WTC11 (cell line): ENCODE data around the gene NAALAD2. TPM values are rescaled to one million over a fixed set of nuclear protein-coding genes. Genes with fewer than 3 reads are reported as not detected.

Source experiments
- ATAC-seq: fragments of 200-7000 bp; cut with Tn5 transposase; 2 replicates; pipeline ENCODE4 v1.10.0; 2021; ENCODE audit warnings: mild to moderate bottlenecking, moderate library complexity
- CTCF ChIA-PET: fragments of 300-600 bp; sonication (Branson Sonifier 250); formaldehyde crosslinking; loops from one replicate; lab custom pipeline; 2021; ENCODE audit warnings: antibody characterized with exemption; lab: Charles Lee
- POLR2A ChIA-PET: fragments of 350-600 bp; sonication (Branson Sonifier 250); formaldehyde crosslinking; loops from one replicate; lab custom pipeline; 2021; ENCODE audit warnings: antibody characterized with exemption; lab: Charles Lee
- DNase-seq: peaks from one replicate; pipeline ENCODE4 v3.0.0; 2021; ENCODE audit warnings: low spot score
- H3K27ac Mint-ChIP-seq: 2 replicates; pipeline ENCODE4 v1.8.0; 2021; ENCODE audit warnings: mixed read lengths
- H3K27me3 Mint-ChIP-seq: 2 replicates; pipeline ENCODE4 v1.8.0; 2021; ENCODE audit warnings: low read depth, mild to moderate bottlenecking, moderate library complexity, mixed read lengths
- H3K36me3 Mint-ChIP-seq: 2 replicates; pipeline ENCODE4 v1.8.0; 2021; ENCODE audit warnings: mixed read lengths
- H3K4me1 Mint-ChIP-seq: 2 replicates; pipeline ENCODE4 v1.8.0; 2022; ENCODE audit warnings: mixed read lengths
- H3K4me3 Mint-ChIP-seq: 2 replicates; pipeline ENCODE4 v1.8.0; 2021; ENCODE audit warnings: mild to moderate bottlenecking, moderate library complexity, mixed read lengths
- H3K9me3 Mint-ChIP-seq: 2 replicates; pipeline ENCODE4 v1.8.0; 2021; ENCODE audit warnings: mixed read lengths
- ARID4B ChIP-seq: sonication (generic); formaldehyde crosslinking; IDR thresholded peaks from 2 replicates; pipeline ENCODE4 v1.8.0; 2023; ENCODE audit warnings: missing genetic modification reagents, mild to moderate bottlenecking, borderline replicate concordance
- ATF2 ChIP-seq: sonication (generic); formaldehyde crosslinking; IDR thresholded peaks from 2 replicates; pipeline ENCODE4 v1.8.1; 2022; ENCODE audit warnings: low read depth, missing genetic modification reagents, borderline replicate concordance
- CREB1 ChIP-seq: sonication (generic); formaldehyde crosslinking; IDR thresholded peaks from 2 replicates; pipeline ENCODE4 v1.8.0; 2023; ENCODE audit warnings: mild to moderate bottlenecking, missing genetic modification reagents
- CREM ChIP-seq: sonication (generic); formaldehyde crosslinking; IDR thresholded peaks from 2 replicates; pipeline ENCODE4 v1.8.1; 2022; ENCODE audit warnings: mild to moderate bottlenecking, missing genetic modification reagents, moderate library complexity
- ELF4 ChIP-seq: sonication (generic); formaldehyde crosslinking; IDR thresholded peaks from 2 replicates; pipeline ENCODE4 v1.8.1; 2022; ENCODE audit warnings: low read depth, mild to moderate bottlenecking, moderate library complexity, missing genetic modification reagents
- ESRRA ChIP-seq: sonication (generic); formaldehyde crosslinking; IDR thresholded peaks from 2 replicates; pipeline ENCODE4 v1.8.1; 2022; ENCODE audit warnings: mild to moderate bottlenecking, missing genetic modification reagents, borderline replicate concordance
- FOXJ3 ChIP-seq: sonication (generic); formaldehyde crosslinking; IDR thresholded peaks from 2 replicates; pipeline ENCODE4 v1.9.0; 2021; ENCODE audit warnings: missing genetic modification reagents, mild to moderate bottlenecking, borderline replicate concordance
- GTF2I ChIP-seq: fragments of 250-450 bp; sonication (Bioruptor Pico); conservative IDR thresholded peaks from 2 replicates; pipeline ENCODE4 v1.4.0; 2021; ENCODE audit warnings: mild to moderate bottlenecking
- JAZF1 ChIP-seq: fragments of 250-450 bp; sonication (Bioruptor Pico); IDR thresholded peaks from 2 replicates; pipeline ENCODE4 v1.9.0; 2021; ENCODE audit warnings: moderate library complexity, mild to moderate bottlenecking, inconsistent platforms
- MLX ChIP-seq: sonication (generic); formaldehyde crosslinking; IDR thresholded peaks from 2 replicates; pipeline ENCODE4 v1.8.1; 2023; ENCODE audit warnings: mild to moderate bottlenecking, missing genetic modification reagents, moderate library complexity
- MYBL2 ChIP-seq: sonication (generic); formaldehyde crosslinking; IDR thresholded peaks from 2 replicates; pipeline ENCODE4 v1.8.1; 2023; ENCODE audit warnings: mild to moderate bottlenecking, moderate library complexity, missing genetic modification reagents
- NFATC4 ChIP-seq: fragments of 250-450 bp; sonication (Bioruptor Pico); IDR thresholded peaks from 2 replicates; pipeline ENCODE4 v1.9.0; 2021; ENCODE audit warnings: mild to moderate bottlenecking
- NFE2L1 ChIP-seq: sonication (generic); formaldehyde crosslinking; IDR thresholded peaks from 2 replicates; pipeline ENCODE4 v1.8.1; 2023; ENCODE audit warnings: missing genetic modification reagents
- TCF7 ChIP-seq: sonication (generic); formaldehyde crosslinking; IDR thresholded peaks from 2 replicates; pipeline ENCODE4 v1.8.0; 2022; ENCODE audit warnings: mild to moderate bottlenecking, low read depth, missing genetic modification reagents, moderate library complexity
- TEAD4 ChIP-seq: sonication (generic); formaldehyde crosslinking; IDR thresholded peaks from 2 replicates; pipeline ENCODE4 v1.8.0; 2022; ENCODE audit warnings: mild to moderate bottlenecking, missing genetic modification reagents
- ZBTB21 ChIP-seq: sonication (generic); formaldehyde crosslinking; IDR thresholded peaks from 2 replicates; pipeline ENCODE4 v1.8.1; 2023; ENCODE audit warnings: mild to moderate bottlenecking, missing genetic modification reagents, borderline replicate concordance
- ZNF317 ChIP-seq: sonication (generic); formaldehyde crosslinking; IDR thresholded peaks from 2 replicates; pipeline ENCODE4 v1.8.1; 2023; ENCODE audit warnings: low read depth, mild to moderate bottlenecking, moderate library complexity, missing genetic modification reagents, borderline replicate concordance
- ZNF512 ChIP-seq: sonication (generic); formaldehyde crosslinking; IDR thresholded peaks from 2 replicates; pipeline ENCODE4 v1.8.1; 2022; ENCODE audit warnings: missing genetic modification reagents, borderline replicate concordance
- total RNA-seq: library from RNA; stranded (reverse); gene quantifications from 3 replicates; pipeline ENCODE4 v1.2.3, GENCODE V29; 2021
- TF ChIP-seq, protein P1 (sequence below): sonication (generic); formaldehyde crosslinking; IDR thresholded peaks from 2 replicates; pipeline ENCODE4 v1.8.0; 2022; ENCODE audit warnings: mild to moderate bottlenecking, missing genetic modification reagents
- TF ChIP-seq, protein P2 (sequence below): fragments of 250-450 bp; sonication (Bioruptor Pico); IDR thresholded peaks from 2 replicates; pipeline ENCODE4 v1.9.0; 2021; ENCODE audit warnings: mild to moderate bottlenecking
- TF ChIP-seq, protein P3 (sequence below): sonication (generic); formaldehyde crosslinking; IDR thresholded peaks from 2 replicates; pipeline ENCODE4 v1.8.1; 2023; ENCODE audit warnings: mild to moderate bottlenecking, moderate library complexity, missing genetic modification reagents
- TF ChIP-seq, protein P4 (sequence below): sonication (generic); formaldehyde crosslinking; IDR thresholded peaks from 2 replicates; pipeline ENCODE4 v1.8.0; 2022; ENCODE audit warnings: mild to moderate bottlenecking, missing genetic modification reagents

NAALAD2 gene
- total RNA-seq, 1 experiment from 2014 or later = 3.7 TPM

- ATAC-seq (no peak), DNase-seq (no peak)
- Mint-ChIP-seq H3K4me3 (no peak overlapping the region; the same call in 1 of the 2 replicates), H3K27ac (peak overlapping the region; percentile 74), H3K9me3 (peaks cover 13% of the 10 kb centered on the region), H3K4me1 (peaks cover 64% of the 10 kb centered on the region), H3K36me3 (peaks cover 25% of the 10 kb centered on the region), H3K27me3 (no peaks in the 10 kb centered on the region)
- ChIA-PET POLR2A (no interaction called here), CTCF (interaction anchor here (1.2 kb wide), 1 partner anchor 18 kb away, joined by 3 read pairs; no protein-coding TSS in a partner anchor)
- TF ChIP-seq FOXJ3 (CRISPR knock-in tag) = no peak
- TF ChIP-seq ZNF317 (CRISPR knock-in tag) = no peak
- TF ChIP-seq MYBL2 (CRISPR knock-in tag) = no peak
- no peak for TF ChIP-seq CREB1 (CRISPR knock-in tag)
- TF ChIP-seq CREM (CRISPR knock-in tag) = no peak
- no peak for TF ChIP-seq MLX (CRISPR knock-in tag)
- TF ChIP-seq, protein P1, sequence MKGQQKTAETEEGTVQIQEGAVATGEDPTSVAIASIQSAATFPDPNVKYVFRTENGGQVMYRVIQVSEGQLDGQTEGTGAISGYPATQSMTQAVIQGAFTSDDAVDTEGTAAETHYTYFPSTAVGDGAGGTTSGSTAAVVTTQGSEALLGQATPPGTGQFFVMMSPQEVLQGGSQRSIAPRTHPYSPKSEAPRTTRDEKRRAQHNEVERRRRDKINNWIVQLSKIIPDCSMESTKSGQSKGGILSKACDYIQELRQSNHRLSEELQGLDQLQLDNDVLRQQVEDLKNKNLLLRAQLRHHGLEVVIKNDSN = no peak
- TF ChIP-seq ELF4 (CRISPR knock-in tag) = no peak
- TF ChIP-seq, protein P2, sequence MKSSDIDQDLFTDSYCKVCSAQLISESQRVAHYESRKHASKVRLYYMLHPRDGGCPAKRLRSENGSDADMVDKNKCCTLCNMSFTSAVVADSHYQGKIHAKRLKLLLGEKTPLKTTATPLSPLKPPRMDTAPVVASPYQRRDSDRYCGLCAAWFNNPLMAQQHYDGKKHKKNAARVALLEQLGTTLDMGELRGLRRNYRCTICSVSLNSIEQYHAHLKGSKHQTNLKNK (CRISPR knock-in tag) = no peak
- TF ChIP-seq ESRRA (CRISPR knock-in tag) = no peak
- no peak for TF ChIP-seq NFE2L1 (CRISPR knock-in tag)
- TF ChIP-seq ARID4B = no peak
- TF ChIP-seq NFATC4 (CRISPR knock-in tag) = no peak
- TF ChIP-seq JAZF1 (CRISPR knock-in tag) = no peak
- TF ChIP-seq TEAD4 (CRISPR knock-in tag) = no peak
- no peak for TF ChIP-seq GTF2I (CRISPR knock-in tag)
Measured at GRCh38 chr11:90219438-90219837, 85.0 kb downstream of the NAALAD2 start.

DNA sequence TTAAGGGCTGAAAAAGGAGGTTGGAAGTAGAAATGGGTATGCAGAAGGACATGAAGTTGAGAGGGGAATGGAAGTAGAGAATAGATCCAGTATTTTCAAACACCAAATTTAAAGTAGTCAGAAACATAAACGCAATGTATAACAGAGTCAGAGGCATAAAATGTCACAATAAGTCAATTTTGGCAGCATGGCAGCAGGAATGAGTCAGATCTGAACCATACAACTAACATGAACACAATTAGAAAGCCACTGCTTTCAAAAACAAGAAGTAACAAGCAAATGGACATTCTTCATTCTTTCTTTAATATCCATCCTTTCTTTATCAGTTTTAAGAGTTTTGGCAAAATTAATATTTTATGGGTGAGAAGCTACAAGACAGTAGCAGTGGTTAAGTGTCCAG lies 85.9 kb downstream of the NAALAD2 start:
- ATAC-seq (no peak), DNase-seq (no peak)
- CTCF ChIA-PET = interaction anchor here (1.2 kb wide), 1 partner anchor 17 kb away, joined by 3 read pairs; no protein-coding TSS in a partner anchor
- POLR2A ChIA-PET = no interaction called here
- Mint-ChIP-seq H3K4me3 (peak overlapping the region; percentile 93), H3K27ac (peak overlapping the region; percentile 50; the same call in 1 of the 2 replicates), H3K9me3 (peaks cover 13% of the 10 kb centered on the region), H3K27me3 (no peaks in the 10 kb centered on the region), H3K36me3 (peaks cover 25% of the 10 kb centered on the region), H3K4me1 (peaks cover 58% of the 10 kb centered on the region)
- no peak for TF ChIP-seq TCF7 (CRISPR knock-in tag)
- TF ChIP-seq, protein P3, sequence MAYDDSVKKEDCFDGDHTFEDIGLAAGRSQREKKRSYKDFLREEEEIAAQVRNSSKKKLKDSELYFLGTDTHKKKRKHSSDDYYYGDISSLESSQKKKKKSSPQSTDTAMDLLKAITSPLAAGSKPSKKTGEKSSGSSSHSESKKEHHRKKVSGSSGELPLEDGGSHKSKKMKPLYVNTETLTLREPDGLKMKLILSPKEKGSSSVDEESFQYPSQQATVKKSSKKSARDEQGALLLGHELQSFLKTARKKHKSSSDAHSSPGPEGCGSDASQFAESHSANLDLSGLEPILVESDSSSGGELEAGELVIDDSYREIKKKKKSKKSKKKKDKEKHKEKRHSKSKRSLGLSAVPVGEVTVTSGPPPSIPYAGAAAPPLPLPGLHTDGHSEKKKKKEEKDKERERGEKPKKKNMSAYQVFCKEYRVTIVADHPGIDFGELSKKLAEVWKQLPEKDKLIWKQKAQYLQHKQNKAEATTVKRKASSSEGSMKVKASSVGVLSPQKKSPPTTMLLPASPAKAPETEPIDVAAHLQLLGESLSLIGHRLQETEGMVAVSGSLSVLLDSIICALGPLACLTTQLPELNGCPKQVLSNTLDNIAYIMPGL (CRISPR knock-in tag) = no peak
- TF ChIP-seq ATF2 = no peak
- no peak for TF ChIP-seq ZNF512 (CRISPR knock-in tag)
- TF ChIP-seq, protein P4, sequence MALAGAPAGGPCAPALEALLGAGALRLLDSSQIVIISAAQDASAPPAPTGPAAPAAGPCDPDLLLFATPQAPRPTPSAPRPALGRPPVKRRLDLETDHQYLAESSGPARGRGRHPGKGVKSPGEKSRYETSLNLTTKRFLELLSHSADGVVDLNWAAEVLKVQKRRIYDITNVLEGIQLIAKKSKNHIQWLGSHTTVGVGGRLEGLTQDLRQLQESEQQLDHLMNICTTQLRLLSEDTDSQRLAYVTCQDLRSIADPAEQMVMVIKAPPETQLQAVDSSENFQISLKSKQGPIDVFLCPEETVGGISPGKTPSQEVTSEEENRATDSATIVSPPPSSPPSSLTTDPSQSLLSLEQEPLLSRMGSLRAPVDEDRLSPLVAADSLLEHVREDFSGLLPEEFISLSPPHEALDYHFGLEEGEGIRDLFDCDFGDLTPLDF (CRISPR knock-in tag) = no peak
- TF ChIP-seq JAZF1 (CRISPR knock-in tag) = no peak
- TF ChIP-seq ZBTB21 = no peak
